Measurements from ENCODE around the gene MANSC1. TPM values are rescaled to one million over a fixed set of nuclear protein-coding genes. Genes with fewer than 3 reads are reported as not detected.

The MANSC1 gene
- total and polyA plus RNA-seq, 4 experiments from 2014 or later, result 0.35 to 1.4 (median 0.47) TPM

GRCh38 chr12:12282761-12283425 is 67.1 kb downstream of the MANSC1 start:
- no peak for DNase-seq
- ChIA-PET CTCF (ENCODE audit: partially characterized antibody) (no interaction called here), POLR2A (ENCODE audit: partially characterized antibody) (no interaction called here)
- Histone ChIP-seq H3K27me3 (ENCODE audit: insufficient read depth, low read length) (no peaks in the 10 kb centered on the region), H3K4me3 (ENCODE audit: low read length in 2 of 2) (no peak overlapping the region), H3K36me3 (ENCODE audit: insufficient read depth, low read length) (no peaks in the 10 kb centered on the region), H3K27ac (ENCODE audit: low read depth, low read length) (no peak overlapping the region), H3K4me1 (ENCODE audit: insufficient read depth, low read length) (no peaks in the 10 kb centered on the region), H3K9me3 (ENCODE audit: control insufficient read depth in 1 of 2, low read length in 2 of 2) (no peaks in the 10 kb centered on the region)
- Mint-ChIP-seq H3K36me3 (no peaks in the 10 kb centered on the region), H3K27me3 (peaks cover 4 to 20% of the 10 kb centered on the region in 2 donors), H3K9me3 (peaks cover 0 to 9% (median 3%) of the 10 kb centered on the region in 8 donors), H3K27ac (no peak overlapping the region), H3K4me3 (no peak overlapping the region), H3K4me1 (no peaks in the 10 kb centered on the region)
- intact Hi-C loops (cut with micrococcal nuclease), result no loop called here

GRCh38 chr12:12282202-12282601 is 67.8 kb downstream of the MANSC1 start:
- H3K27me3 Mint-ChIP-seq, result peaks cover 4 to 18% of the 10 kb centered on the region in 2 donors

GRCh38 chr12:12281134-12281533 is 68.9 kb downstream of the MANSC1 start:
- intact Hi-C loops (cut with micrococcal nuclease), result no loop called here
- Histone ChIP-seq H3K36me3 (ENCODE audit: insufficient read depth, low read length) (no peaks in the 10 kb centered on the region), H3K4me3 (ENCODE audit: low read length in 2 of 2) (no peak overlapping the region), H3K9me3 (ENCODE audit: control insufficient read depth in 1 of 2, low read length in 2 of 2) (no peaks in the 10 kb centered on the region), H3K27me3 (ENCODE audit: insufficient read depth, low read length) (no peaks in the 10 kb centered on the region), H3K4me1 (ENCODE audit: insufficient read depth, low read length) (no peaks in the 10 kb centered on the region), H3K27ac (ENCODE audit: low read depth, low read length) (no peak overlapping the region)
- no peak overlapping the region for H3K27ac Mint-ChIP-seq
- POLR2A ChIA-PET (ENCODE audit: partially characterized antibody), result no interaction called here
- no peak overlapping the region for H3K4me3 Mint-ChIP-seq
- peaks cover 4 to 16% of the 10 kb centered on the region in 2 donors for H3K27me3 Mint-ChIP-seq
- no peak for DNase-seq
- H3K9me3 Mint-ChIP-seq, result peaks cover 0 to 25% (median 10%) of the 10 kb centered on the region in 8 donors
- CTCF ChIA-PET (ENCODE audit: partially characterized antibody), result no interaction called here
- H3K4me1 Mint-ChIP-seq, result no peaks in the 10 kb centered on the region
- H3K36me3 Mint-ChIP-seq, result no peaks in the 10 kb centered on the region

More at GRCh38 chr12:12282202-12282601, 67.8 kb downstream of the MANSC1 start:
- no peaks in the 10 kb centered on the region for H3K36me3 Mint-ChIP-seq
- DNase-seq, result no peak
- ChIA-PET POLR2A (ENCODE audit: partially characterized antibody) (no interaction called here), CTCF (ENCODE audit: partially characterized antibody) (no interaction called here)
- H3K9me3 ChIP-seq (ENCODE audit: control insufficient read depth in 1 of 2, low read length in 2 of 2), result no peaks in the 10 kb centered on the region
- H3K36me3 ChIP-seq (ENCODE audit: insufficient read depth, low read length), result no peaks in the 10 kb centered on the region
- H3K4me3 ChIP-seq (ENCODE audit: low read length in 2 of 2), result no peak overlapping the region
- no peaks in the 10 kb centered on the region for H3K27me3 ChIP-seq (ENCODE audit: insufficient read depth, low read length)
- no peak overlapping the region for H3K4me3 Mint-ChIP-seq
- no peaks in the 10 kb centered on the region for H3K4me1 Mint-ChIP-seq
- H3K4me1 ChIP-seq (ENCODE audit: insufficient read depth, low read length), result no peaks in the 10 kb centered on the region
- H3K27ac Mint-ChIP-seq, result no peak overlapping the region
- intact Hi-C loops (cut with micrococcal nuclease), result no loop called here
- no peak overlapping the region for H3K27ac ChIP-seq (ENCODE audit: low read depth, low read length)
- H3K9me3 Mint-ChIP-seq, result peaks cover 0 to 16% (median 6%) of the 10 kb centered on the region in 8 donors

- no peak for DNase-seq
- H3K36me3 Mint-ChIP-seq, result no peaks in the 10 kb centered on the region
- Histone ChIP-seq H3K36me3 (ENCODE audit: insufficient read depth, low read length) (no peaks in the 10 kb centered on the region), H3K9me3 (ENCODE audit: control insufficient read depth in 1 of 2, low read length in 2 of 2) (no peaks in the 10 kb centered on the region), H3K27ac (ENCODE audit: low read depth, low read length) (no peak overlapping the region), H3K27me3 (ENCODE audit: insufficient read depth, low read length) (no peaks in the 10 kb centered on the region), H3K4me1 (ENCODE audit: insufficient read depth, low read length) (no peaks in the 10 kb centered on the region), H3K4me3 (ENCODE audit: low read length in 2 of 2) (no peak overlapping the region)
- no peak overlapping the region for H3K4me3 Mint-ChIP-seq
- CTCF ChIA-PET (ENCODE audit: partially characterized antibody), result no interaction called here
- H3K4me1 Mint-ChIP-seq, result no peaks in the 10 kb centered on the region
- intact Hi-C loops (cut with micrococcal nuclease), result no loop called here
- H3K9me3 Mint-ChIP-seq, result peaks cover 0 to 32% (median 14%) of the 10 kb centered on the region in 8 donors
- peaks cover 4 to 11% of the 10 kb centered on the region in 2 donors for H3K27me3 Mint-ChIP-seq
- POLR2A ChIA-PET (ENCODE audit: partially characterized antibody), result interaction anchor here (0.6 kb wide), 1 partner anchor 454 kb away, joined by 3 read pairs; no protein-coding TSS in a partner anchor
- H3K27ac Mint-ChIP-seq, result no peak overlapping the region
Observed at GRCh38 chr12:12278899-12279298, 71.1 kb downstream of the MANSC1 start.

Other genes with a start within 250 kb of the MANSC1 start
- gene LRP6, start 83.2 kb downstream of the MANSC1 start, total RNA-seq, result 1 to 10 TPM; 3.9 to 4.0 TPM
- gene LRP6, start 83.2 kb downstream of the MANSC1 start, polyA plus RNA-seq, result 1 to 10 TPM in 1 of 2 donors, under 1 TPM in 1; 0.45 to 1.9 TPM
- 10 to 100 TPM; 21.3 to 26.8 TPM for gene BORCS5, start 6.8 kb upstream of the MANSC1 start, total RNA-seq
- 10 to 100 TPM; 27.5 to 28.1 TPM for gene BORCS5, start 6.8 kb upstream of the MANSC1 start, polyA plus RNA-seq
- gene DUSP16, start 212.6 kb upstream of the MANSC1 start, total RNA-seq, result 100 to 1,000 TPM; 122 to 125 TPM
- 10 to 100 TPM; 16.8 to 22.8 TPM for gene DUSP16, start 212.6 kb upstream of the MANSC1 start, polyA plus RNA-seq